GM19467 (cell line): ENCODE data around the gene EVX2.

Experiments
- ATAC-seq: cut with Tn5 transposase; IDR thresholded peaks from one replicate; pipeline ENCODE4 v1.9.1; 2021; ENCODE audit warnings: mild to moderate bottlenecking, moderate library complexity; ENCODE audit not compliant: unreplicated experiment

Gene EVX2

DNA sequence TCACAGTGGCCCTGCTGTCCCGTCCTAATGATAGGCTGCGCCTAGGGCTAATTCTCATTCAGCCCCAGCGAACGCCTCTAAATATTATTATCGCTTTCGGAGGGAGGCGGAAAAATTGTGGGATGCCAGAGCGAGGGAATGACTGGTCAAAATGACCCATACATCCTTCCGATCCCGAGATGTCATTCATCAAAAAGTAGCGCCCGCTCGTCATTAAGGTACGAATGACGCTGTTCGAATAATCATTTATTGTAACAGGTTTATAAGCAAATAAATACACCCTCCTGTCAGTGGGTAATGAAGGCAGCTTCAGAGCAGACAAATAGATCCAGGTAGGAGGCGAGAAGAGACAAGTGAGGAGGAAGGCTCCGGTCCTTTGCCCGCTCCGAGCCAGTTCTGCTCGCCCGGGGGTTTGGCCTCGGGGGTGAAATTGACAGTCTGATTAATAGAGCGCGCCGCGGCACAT is at the start of gene EVX2:
Gene EVX2, minus strand, starts transcription at position 167 of the 466 bp plus-strand sequence. CDS start 186 bp downstream, outside the sequence.
- ATAC-seq, result no peak

DNA sequence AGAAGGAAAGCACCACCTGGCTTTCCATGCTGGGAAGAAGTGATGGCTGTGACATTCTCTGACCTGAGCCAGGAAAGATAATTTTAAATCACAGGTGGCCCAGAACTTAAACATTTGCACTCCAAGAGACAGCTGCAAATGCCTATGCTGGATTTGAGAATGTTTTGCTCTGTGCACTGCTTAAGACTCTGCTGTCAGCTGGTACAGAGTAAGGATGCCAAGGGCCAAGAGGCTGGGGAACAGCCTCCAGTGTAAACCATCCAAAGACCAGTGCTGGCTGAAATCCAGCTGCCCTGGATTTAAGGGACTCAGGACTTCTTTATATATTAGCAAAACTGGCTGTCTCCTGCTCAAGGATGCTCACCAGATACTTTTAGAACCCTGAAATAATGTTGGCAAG is 49.6 kb upstream of the EVX2 start:
- no peak for ATAC-seq

DNA sequence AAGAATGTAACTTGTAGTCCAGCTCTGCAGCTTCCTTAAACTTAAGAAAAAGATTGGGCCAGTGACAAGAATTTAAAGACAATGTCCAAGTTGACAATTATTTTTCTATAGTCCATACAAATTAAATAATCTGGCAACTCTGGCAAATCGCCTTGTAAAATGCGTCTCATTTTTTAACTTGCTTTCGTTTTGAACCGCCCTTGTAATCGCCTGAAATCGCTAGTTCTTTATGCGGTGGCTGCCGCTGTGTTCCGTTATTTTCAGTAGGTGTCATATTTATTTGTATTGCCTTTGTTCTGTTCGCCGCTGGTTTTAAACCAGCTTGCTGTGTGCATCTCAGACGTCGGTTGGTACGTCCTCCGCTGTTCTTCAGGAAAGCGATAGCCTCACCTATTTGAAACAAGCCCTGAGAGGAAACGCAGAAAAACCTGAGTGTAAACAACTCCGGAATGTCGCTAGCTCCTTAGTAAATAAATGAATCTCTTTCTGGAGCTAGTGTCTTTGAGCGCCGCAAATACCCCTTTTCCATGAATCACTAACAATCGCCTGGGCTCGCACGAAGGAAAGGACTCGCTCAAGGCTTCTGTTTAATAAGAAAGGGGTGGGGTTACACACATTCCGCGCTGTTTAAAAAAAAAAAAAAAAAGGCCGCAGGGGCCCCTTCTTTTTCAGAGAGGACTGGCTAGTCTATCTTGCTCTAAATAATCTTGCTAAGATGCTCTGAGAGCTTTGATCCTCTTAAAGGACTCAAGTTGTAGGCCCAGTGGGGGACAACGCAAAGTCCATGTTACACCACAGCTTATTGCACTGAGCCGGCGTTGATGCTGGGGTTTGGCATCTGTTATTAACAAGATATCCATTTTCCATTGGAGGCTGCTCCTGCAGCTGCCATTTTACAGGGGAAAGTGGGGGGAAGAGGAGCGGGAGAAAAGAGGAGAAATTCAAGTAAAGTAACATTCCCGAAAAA is 48.7 kb upstream of the EVX2 start:
- ATAC-seq, result no peak

DNA sequence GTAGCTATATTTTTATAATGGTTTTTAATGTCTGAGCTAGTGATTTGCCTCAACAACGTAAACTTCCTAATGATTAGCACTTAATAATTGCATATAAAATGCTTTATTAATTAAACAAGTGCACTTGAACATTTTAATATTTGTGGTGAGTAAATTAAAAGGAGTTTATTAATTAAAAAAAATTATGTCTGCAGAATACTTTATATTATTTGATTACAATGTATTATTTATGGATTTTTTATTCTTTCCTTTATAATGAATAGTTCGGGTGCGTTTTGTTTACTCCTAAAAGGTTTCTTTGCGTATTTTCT is 48.0 kb upstream of the EVX2 start:
- ATAC-seq, result no peak

DNA sequence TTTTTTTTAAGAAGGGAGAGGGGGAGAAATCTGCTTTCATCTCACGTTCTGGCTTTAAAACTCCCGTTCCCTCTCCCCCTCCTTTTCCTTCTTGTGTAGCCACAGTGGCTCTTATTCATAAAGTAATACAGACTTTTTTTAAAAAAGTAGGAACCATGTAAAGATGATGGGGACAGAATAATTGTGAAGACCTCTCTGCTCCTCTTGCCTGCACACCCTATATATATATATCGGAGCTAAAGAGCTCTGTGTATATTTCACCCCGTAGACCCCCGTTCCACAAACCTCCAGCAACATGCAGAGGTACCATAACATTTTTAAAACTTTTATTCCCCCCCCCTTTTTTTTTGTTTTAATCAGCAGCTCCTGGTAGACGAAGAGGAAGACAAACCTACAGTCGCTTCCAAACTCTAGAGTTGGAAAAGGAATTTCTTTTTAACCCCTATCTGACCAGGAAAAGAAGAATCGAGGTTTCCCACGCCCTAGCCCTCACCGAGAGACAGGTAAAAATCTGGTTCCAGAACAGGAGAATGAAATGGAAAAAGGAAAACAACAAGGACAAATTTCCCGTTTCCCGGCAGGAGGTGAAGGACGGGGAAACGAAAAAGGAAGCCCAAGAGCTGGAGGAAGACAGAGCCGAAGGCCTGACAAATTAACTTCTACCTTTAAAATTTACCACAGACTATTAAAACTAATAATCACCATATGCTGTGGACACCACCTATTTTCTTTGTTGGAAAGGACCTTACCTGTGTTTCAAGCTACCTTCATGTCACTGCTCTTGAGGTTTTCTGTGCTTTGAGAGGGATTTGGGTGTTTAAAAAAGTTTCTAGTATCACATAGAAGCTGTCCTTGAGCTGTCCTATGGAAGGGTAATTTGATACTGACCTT is 47.4 kb upstream of the EVX2 start:
- ATAC-seq, result no peak

DNA sequence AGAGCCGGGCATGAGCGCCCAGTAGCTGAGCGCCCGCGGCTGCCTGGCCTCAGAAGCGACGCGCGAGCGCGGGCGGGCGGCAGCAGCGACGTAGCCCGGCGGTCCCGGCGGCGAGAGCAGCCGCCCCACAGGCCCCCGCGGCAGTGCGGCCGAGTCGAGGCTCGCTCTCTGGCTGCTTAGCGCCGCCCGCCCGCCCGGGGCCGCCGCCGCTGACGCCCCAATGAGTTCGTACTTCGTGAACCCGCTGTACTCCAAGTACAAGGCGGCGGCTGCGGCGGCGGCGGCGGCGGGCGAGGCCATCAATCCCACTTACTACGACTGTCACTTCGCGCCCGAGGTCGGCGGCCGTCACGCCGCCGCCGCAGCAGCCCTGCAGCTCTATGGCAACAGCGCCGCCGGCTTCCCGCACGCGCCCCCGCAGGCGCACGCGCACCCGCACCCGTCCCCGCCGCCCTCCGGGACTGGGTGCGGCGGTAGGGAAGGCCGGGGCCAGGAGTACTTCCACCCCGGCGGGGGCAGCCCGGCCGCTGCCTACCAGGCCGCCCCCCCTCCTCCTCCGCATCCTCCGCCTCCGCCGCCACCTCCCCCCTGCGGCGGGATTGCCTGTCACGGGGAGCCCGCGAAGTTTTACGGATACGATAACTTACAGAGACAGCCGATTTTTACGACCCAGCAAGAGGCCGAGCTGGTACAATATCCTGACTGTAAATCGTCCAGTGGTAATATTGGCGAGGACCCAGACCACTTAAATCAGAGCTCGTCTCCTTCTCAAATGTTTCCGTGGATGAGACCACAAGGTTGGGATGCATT is 46.6 kb upstream of the EVX2 start:
- ATAC-seq, result no peak

DNA sequence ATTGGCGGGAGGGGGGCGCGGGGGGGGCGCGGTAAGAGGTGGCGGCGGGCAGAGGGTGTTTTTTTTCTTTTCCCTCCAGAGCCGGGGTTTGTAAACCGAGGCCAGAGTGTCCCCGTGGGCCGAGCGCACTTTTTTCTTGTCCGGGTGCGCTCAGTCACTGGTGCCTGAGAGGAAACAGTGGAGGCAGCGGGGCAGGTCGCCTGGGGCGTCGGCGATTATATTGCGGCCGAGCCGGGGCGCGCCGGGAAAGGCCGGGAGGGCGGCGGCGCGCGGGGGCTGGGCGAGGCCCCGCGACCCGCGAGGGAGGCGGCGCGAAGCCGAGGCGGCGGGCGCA is 46.0 kb upstream of the EVX2 start:
- ATAC-seq, result no peak

DNA sequence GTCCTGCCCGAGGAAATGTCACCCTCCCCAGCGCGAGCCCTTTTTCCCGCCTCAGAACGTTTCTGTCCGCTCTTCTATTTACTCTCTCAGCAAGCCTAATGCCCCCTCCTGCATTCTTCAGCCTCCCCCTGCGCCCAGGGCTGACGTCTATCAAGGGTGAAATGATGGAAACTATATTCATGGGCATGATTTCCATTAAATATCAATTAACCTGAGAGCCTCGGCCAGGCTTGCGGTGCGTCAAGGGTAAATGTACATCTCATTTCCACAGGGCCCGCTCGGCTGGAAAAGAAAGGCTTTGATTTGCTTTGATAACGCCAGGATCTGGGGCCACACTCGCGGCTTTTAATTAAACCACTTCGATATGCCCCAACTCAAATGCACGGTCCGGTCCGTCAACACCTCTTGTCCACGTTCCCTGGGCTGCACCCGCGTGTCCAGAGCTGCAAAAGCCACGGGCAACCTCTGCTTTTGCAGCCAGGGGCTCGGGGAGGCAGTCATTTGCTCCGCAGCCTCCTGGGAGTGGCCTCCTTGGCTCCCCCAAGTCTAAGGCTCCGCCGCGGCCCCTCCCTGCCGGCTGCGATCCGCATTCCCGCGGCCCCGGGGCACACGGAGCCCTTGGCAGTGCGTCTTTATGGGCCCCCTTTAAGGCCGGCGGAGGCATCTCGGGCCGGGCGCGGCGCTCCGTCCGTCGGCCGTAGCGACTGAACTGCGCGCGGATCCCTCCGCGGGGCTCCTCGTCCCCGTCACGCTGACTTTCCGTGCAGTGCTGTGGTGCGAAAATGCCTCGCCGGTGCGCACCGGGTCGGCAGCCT is 45.4 kb upstream of the EVX2 start, which contains the start of gene HOXD8:
Gene HOXD8, plus strand, starts transcription at position 724 of the 815 bp plus-strand sequence. CDS start 662 bp downstream, outside the sequence.
- no peak for ATAC-seq

DNA sequence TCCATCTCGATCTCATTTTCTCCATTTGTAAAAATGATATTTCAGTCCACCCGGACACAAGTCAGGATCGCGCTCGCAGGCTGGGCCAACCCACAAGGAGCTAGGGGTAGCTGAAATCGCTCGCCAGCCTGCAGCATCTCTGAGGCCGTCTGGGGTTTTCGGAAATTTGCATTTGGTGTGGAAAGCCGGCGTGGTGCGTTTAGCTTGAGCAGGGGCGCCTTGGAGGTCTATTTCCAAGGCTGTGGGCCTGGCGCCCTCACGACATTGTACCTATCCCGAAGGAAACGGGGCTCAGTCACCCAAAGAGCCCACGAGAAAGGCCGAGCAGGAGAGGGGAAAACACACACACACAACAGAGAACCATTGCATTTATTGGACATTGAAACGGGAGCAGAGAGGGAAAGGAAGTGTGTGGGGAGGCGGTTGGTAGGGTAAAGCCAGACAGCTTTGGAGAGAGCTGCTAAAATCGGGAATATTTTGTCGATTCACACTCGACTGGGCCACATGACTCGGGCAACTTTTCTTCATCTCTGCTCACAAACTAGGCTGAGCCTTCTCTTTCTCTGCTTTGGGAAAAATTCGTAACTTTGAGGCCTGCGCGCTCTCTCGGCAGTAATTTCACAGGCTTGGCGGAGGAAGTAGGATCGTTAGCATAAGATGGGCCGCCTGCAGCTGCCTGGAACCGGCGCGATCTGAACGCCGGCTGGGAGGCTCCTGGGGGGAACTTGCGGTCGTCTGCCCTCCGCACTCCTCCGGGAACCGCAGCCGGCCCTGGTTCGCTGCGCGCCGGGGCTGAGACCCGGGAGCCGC is 44.6 kb upstream of the EVX2 start:
- ATAC-seq, result no peak

DNA sequence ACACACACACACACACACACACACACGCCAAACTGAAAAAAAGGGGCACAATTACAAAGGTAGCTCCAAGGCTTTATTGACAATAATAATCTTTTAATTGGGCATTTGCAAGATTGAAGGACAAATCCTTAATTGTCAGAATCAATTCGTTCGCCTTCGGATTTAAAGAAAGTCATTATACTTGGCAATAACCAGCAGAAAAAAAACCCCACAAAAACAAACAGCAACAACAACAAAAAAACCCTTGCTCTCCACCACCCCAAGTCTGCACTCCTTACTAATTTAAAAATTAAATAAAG is 44.0 kb upstream of the EVX2 start:
- ATAC-seq, result no peak

DNA sequence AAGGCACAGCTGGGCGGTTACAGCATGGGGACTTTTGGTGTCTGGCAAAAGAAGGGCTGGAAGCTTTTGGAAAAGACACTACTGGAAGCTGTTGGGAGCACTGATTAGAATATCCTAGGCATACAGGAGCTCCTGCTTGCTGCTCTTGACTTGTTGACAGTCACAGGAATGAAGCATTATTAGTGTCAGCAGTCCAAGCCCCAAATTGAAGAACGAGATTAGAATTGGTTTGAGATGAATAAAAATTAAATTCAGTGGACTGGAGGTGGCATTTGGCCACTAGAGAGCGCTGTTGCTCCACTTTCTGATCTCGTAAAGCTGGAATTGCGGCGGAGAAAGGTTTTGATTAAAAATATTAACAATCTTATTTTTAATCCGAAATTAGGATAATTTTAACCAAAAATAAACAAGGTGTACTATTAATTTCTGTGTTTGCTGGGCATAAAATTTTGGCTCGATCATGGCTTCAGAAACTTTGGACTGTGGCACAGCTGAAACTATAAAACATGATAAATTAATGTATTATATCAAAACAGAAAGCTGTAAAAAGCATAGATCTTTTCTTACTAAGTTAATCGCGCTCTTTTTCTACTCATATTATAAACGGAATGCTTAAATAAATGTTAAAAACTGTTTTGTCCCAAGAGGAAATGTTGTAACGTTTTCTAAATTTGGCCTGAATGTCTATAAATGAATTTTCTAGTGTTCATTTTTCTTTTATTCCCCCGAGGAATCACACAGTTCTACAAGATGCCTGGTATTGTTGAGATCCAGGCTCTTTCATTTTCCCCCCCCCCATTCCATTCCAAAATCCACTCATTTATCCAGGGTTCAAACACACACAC is 43.4 kb upstream of the EVX2 start:
- ATAC-seq, result no peak

DNA sequence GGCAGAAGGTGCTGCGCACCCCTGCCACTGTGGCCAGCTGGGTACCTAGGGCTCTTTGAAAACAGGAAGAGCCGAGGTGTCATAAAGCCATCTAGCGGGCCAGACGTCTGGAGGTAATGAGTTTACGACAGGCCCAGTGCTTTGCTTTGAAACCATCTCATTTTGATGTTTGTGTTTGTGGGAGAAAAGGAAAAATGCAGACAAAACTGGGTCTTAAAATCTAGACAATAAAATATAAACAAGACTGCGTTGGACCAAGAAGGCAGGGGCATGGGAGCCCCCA is 42.0 kb upstream of the EVX2 start:
- ATAC-seq, result no peak

DNA sequence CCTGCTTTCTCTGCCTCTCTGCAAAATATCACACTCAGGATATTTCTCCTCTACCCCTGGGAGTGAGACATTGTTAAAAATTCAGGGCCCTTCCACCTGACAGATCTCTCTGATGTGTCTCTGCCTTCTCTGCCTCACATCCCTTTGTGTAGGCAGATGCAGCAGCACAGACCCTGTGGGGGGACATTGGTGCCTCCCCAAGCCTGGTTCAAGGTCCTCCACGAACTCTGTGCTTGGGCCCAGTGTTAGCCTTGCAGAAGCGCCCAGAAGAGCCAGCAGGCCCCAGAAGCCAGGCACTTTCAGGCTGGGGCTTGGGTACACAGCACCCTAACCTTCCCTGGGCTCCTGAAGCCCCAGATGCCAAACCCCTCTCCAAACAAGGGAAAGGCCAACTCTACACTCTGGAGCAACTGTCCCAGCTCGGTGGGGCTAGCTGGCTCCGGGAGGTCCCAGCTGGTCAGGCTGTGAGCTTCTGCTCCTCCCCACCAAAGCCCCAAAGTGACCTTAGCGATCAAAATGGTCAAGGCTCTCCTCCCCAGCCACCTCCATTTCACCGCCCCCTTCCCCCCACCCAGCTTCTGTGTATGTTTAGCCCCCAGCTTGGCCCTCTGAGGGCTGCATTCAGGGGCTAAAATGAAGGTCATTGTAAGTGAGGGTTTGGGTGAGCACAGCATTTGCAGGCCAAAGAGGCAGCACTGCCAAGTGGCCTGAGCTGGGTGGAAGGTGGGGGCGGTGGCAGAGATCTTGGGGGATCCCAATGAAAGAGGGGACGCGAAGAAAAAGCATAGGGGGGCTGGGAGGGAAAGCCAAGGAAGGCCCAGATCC is 41.4 kb upstream of the EVX2 start:
- no peak for ATAC-seq

DNA sequence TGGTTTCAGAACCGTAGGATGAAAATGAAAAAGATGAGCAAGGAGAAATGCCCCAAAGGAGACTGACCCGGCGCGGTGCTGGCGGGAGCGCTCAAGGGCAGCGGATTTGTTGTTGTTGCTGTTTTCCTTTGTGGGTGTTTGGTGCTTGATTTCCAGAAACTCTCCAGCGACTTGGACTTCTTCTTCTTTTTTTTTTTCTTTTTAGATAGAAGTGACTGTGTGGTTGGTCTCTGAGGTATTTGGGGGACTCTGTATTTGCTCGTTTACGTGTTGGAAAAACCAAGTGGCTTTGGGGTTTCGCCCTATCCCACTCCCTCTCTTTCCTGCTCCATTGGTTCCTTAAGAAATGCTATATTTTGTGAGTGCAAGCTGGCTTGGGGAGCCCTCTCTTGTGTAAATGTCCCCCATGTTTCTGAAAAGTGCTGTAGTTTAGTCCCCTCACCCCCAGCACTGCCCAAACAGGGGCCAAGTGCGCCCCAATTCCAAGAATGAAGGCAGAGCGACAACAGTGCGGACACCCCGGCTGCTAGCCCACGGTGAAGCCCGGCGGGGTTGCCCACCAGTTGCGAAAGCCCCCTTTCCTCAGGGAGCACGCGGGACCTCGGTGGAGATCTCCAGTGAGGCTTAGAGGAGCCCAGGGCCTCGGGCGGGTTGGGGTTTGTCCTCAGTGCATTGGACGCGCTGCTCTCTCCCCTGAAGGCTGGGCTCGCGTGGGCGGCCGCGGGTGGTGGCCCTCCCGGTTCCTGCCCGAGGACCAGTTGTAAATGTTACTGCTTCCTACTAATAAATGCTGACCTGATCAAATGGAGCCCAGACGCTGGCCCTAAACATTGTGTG is 40.6 kb upstream of the EVX2 start:
- no peak for ATAC-seq

DNA sequence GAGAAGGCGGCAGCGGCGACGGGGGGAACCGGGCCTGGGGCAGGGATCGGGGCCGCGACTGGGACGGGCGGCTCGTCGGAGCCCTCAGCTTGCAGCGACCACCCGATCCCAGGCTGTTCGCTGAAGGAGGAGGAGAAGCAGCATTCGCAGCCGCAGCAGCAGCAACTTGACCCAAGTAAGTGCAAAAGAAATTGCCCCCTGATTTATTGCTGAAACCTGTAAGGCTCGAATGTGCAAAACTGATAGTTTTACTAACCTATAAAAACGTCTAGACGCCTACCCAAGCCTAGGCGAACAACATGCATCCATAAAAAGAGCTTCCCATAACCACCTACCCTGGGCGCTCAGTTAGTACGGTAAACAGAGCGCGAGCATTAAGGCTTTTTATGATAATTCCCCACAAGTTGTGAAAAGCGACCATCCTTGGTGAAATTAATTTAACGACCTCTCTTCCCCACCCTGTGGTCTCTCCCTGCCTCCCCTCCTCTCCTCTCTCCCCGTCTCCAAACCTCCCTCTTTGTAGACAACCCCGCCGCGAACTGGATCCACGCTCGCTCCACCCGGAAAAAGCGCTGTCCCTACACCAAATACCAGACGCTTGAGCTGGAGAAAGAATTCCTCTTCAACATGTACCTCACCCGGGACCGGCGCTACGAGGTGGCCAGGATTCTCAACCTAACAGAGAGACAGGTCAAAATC is 39.8 kb upstream of the EVX2 start:
- ATAC-seq, result no peak

DNA sequence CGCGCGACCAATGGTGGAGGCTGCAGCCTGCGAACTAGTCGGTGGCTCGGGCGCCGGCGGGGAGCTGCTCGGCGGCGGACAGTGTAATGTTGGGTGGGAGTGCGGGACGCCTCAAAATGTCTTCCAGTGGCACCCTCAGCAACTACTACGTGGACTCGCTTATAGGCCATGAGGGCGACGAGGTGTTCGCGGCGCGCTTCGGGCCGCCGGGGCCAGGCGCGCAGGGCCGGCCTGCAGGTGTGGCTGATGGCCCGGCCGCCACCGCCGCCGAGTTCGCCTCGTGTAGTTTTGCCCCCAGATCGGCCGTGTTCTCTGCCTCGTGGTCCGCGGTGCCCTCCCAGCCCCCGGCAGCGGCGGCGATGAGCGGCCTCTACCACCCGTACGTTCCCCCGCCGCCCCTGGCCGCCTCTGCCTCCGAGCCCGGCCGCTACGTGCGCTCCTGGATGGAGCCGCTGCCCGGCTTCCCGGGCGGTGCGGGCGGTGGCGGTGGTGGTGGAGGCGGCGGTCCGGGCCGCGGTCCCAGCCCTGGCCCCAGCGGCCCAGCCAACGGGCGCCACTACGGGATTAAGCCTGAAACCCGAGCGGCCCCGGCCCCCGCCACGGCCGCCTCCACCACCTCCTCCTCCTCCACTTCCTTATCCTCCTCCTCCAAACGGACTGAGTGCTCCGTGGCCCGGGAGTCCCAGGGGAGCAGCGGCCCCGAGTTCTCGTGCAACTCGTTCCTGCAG is 39.1 kb upstream of the EVX2 start, which contains the start of gene HOXD9:
Gene HOXD9, plus strand, starts transcription at position 37 of the 728 bp plus-strand sequence. Its CDS starts 50 bp downstream, at position 87.
- ATAC-seq, result no peak
